ENCODE data around the gene TMEM132D.

The TMEM132D gene

DNA sequence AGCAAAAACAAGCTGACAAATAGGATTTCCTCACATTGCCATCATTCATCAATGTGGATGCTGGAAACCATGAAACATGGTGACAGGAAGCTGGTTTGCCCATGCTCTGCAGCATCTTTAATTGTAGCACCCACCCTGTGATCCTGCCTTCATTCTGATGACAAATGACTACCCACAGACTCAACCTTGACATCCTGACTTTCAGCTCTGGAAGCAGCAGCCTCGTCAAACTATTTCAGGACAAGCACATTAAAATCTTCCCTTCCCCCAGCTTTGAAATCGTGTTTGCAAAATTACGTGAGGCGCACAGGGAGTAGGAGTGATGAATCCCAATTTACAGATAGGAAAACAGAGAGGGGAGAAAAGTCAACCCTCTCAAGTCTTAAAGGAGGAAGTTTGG is 765.0 kb downstream of the TMEM132D start:
- no peak for DNase-seq (ENCODE audit: insufficient read length)
- no peak for FAIRE-seq
- no peak for TF ChIP-seq POLR2A (IDR thresholded peaks at IDR 0.05; ENCODE audit: low read depth, low read length)
- TF ChIP-seq TAF1 (IDR thresholded peaks at IDR 0.05; ENCODE audit: borderline replicate concordance, low read depth, low read length) = no peak
- no peak for TF ChIP-seq POLR2AphosphoS5 (IDR thresholded peaks at IDR 0.05; ENCODE audit: low read depth, low read length)

DNA sequence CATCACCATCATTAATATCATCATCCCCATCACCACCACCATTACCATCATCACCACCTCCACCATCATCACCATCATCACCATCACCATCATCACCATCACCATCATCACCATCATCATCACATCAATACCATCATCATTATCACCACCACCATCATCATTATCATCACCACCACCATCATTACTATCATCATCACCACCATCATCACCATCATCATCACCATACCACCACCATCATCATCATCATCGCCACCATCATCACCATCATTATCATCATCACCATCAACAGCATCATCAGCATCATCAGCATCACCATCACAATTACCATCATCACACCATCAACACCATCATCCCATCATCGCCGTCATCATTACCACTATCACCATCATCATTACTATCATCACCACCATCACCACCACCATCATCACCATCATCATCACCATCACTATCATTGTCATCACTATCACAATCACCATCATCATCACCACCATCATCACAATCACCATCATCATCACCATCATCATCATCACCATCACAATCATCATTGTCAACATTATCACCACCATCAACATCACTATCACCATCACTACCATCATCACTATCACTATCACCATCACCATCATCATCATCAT is 767.0 kb downstream of the TMEM132D start:
- DNase-seq (ENCODE audit: insufficient read length) (no peak), FAIRE-seq (no peak)
- TF ChIP-seq POLR2AphosphoS5 (IDR thresholded peaks at IDR 0.05; ENCODE audit: low read depth, low read length) = no peak

GRCh38 chr12:129127771-129128170 is 776.1 kb downstream of the TMEM132D start:
- no peak for FAIRE-seq
- no peak for TF ChIP-seq TAF1 (IDR thresholded peaks at IDR 0.05; ENCODE audit: borderline replicate concordance, low read depth, low read length)
- no peak for TF ChIP-seq POLR2AphosphoS5 (IDR thresholded peaks at IDR 0.05; ENCODE audit: low read depth, low read length)
- TF ChIP-seq POLR2A (IDR thresholded peaks at IDR 0.05; ENCODE audit: low read depth, low read length) = no peak
- no peak for DNase-seq (ENCODE audit: insufficient read length)

- no peak for FAIRE-seq
- DNase-seq (ENCODE audit: insufficient read length) = no peak
- TF ChIP-seq POLR2A (IDR thresholded peaks at IDR 0.05; ENCODE audit: low read depth, low read length) (no peak), TAF1 (IDR thresholded peaks at IDR 0.05; ENCODE audit: borderline replicate concordance, low read depth, low read length) (no peak), POLR2AphosphoS5 (IDR thresholded peaks at IDR 0.05; ENCODE audit: low read depth, low read length) (no peak)
These were observed 776.6 kb downstream of the TMEM132D start for GRCh38 chr12:129127211-129127610.

DNA sequence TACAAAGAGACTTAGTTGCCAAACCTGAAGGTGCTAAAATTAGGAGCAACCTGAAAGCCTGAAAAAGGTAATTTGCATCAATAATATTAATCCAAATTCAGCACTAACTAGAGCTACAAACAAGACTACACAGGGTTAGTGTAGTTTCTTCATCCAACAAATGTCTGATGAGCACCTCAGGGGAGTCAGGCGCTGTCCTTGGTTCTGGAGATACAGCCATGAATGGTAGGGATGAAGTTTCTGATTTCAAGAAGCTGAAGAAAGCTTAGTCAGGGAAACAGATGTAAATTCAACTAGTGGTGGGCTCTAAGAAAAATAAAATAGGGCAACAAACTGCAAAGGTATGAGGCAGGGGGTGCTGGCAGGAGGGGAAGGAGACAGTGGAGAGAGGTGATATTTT is 784.3 kb downstream of the TMEM132D start:
- FAIRE-seq (no peak), DNase-seq (ENCODE audit: insufficient read length) (no peak)
- TF ChIP-seq POLR2A (IDR thresholded peaks at IDR 0.05; ENCODE audit: low read depth, low read length) (no peak), POLR2AphosphoS5 (IDR thresholded peaks at IDR 0.05; ENCODE audit: low read depth, low read length) (no peak), TAF1 (IDR thresholded peaks at IDR 0.05; ENCODE audit: borderline replicate concordance, low read depth, low read length) (no peak)

DNA sequence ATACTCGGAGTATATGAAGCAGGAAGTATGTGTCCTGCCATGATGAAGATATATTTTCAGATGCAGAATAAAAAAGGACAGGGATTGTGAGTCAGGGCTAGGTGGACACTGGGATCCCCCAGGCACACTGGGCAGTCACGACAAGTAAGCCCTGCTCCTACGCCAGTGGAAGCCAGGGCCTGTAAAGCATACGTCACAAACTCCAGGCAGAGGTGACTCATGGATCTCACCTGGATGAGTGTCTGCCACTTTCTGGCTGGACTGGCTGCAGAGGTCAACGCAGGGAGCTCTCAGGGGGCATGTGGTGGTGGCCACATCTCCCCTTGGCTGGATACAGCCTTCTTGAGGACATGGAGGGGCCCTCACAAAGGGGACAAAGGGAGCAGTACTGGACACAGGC is 788.3 kb downstream of the TMEM132D start:
- DNase-seq (ENCODE audit: insufficient read length) = no peak
- no peak for TF ChIP-seq TAF1 (IDR thresholded peaks at IDR 0.05; ENCODE audit: borderline replicate concordance, low read depth, low read length)
- TF ChIP-seq POLR2AphosphoS5 (IDR thresholded peaks at IDR 0.05; ENCODE audit: low read depth, low read length) = no peak
- no peak for TF ChIP-seq POLR2A (IDR thresholded peaks at IDR 0.05; ENCODE audit: low read depth, low read length)
- FAIRE-seq = no peak

DNA sequence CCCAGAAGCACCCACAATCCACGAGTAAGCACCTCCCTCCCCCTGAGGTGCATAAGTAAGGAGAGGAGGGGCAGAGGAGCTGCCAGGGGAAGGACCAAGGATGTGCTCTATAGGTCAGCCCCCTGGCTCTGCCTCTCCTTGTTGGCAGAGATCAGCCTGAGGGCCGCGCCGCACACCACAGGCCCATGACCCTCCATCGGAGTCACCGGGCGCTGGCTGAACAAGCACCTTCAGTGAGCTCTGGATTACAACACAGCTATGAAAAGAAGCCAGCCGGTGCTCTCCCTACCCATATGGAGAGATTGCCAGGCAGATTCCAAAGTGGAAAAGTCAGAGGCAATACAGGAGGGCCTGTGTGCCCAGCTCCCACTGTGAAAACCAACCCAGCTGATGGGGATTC is 793.2 kb downstream of the TMEM132D start:
- no peak for FAIRE-seq
- no peak for DNase-seq (ENCODE audit: insufficient read length)
- TF ChIP-seq POLR2AphosphoS5 (IDR thresholded peaks at IDR 0.05; ENCODE audit: low read depth, low read length) (no peak), POLR2A (IDR thresholded peaks at IDR 0.05; ENCODE audit: low read depth, low read length) (no peak), TAF1 (IDR thresholded peaks at IDR 0.05; ENCODE audit: borderline replicate concordance, low read depth, low read length) (no peak)

DNA sequence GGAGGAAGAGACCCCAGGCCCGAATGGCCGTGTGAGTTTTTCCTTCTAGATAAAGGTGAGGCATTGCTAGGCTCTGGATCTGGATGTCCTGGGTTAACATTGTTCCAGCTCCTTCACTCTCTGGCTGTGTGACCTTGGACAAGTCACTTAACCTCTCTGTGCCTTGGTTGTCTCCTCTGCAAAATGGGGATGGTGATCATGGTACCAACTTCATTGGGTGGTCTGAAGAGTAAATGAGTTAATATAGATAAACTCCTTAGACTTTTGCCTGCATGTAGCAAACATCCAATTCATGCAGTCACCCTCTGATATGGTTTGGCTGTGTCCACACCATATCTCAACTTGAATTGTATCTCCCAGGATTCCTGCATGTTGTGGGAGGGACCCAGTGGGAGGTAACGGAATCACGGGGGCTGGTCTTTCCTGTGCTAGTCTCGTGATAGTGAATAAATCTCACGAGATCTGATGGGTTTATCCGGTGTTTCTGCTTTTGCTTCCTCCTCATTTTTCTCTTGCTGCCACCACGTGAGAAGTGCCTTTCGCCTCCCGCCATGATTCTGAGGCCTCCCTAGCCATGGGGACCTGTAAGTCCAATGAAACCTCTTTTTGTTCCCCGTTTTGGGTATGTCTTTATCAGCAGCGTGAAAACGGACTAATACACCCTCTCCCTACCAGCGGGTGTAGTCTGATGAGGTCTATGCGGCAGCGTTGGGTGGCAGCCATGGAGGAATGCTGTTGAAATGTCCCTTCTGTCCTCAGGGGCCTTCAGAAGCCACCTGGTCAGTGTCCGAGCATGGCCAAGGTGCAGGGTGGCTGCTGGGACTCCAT is 794.4 kb downstream of the TMEM132D start:
- DNase-seq (ENCODE audit: insufficient read length) (no peak), FAIRE-seq (no peak)
- TF ChIP-seq POLR2A (IDR thresholded peaks at IDR 0.05; ENCODE audit: low read depth, low read length) = no peak
- no peak for TF ChIP-seq POLR2AphosphoS5 (IDR thresholded peaks at IDR 0.05; ENCODE audit: low read depth, low read length)
- no peak for TF ChIP-seq TAF1 (IDR thresholded peaks at IDR 0.05; ENCODE audit: borderline replicate concordance, low read depth, low read length)

GRCh38 chr12:129106772-129107171 is 797.1 kb downstream of the TMEM132D start:
- TF ChIP-seq POLR2AphosphoS5 (IDR thresholded peaks at IDR 0.05; ENCODE audit: low read depth, low read length) = no peak
- TF ChIP-seq POLR2A (IDR thresholded peaks at IDR 0.05; ENCODE audit: low read depth, low read length) = no peak
- no peak for TF ChIP-seq TAF1 (IDR thresholded peaks at IDR 0.05; ENCODE audit: borderline replicate concordance, low read depth, low read length)
- FAIRE-seq (no peak), DNase-seq (ENCODE audit: insufficient read length) (no peak)

DNA sequence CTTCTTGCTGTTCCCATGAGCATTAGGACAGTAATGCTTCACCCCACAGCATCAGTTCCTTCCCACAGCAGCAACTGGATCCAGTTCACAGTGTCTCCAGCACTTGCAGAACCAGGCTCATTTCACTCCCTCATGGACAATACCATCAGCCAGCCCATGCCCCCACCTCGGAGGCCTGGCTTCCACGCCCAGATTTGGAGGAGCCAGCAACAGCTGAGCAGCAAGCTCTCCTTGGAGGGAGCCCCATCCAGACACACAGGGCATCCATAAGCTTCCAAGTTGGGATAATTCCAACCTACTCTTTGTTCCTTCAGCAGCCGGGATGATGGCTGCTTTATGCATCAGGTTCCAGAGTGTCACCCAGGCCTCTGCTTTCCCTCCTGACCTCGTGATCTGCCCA is 800.6 kb downstream of the TMEM132D start:
- FAIRE-seq (no peak), DNase-seq (ENCODE audit: insufficient read length) (no peak)
- TF ChIP-seq TAF1 (IDR thresholded peaks at IDR 0.05; ENCODE audit: borderline replicate concordance, low read depth, low read length) = no peak
- no peak for TF ChIP-seq POLR2A (IDR thresholded peaks at IDR 0.05; ENCODE audit: low read depth, low read length)

GRCh38 chr12:129102233-129102632 is 801.6 kb downstream of the TMEM132D start:
- TF ChIP-seq TAF1 (IDR thresholded peaks at IDR 0.05; ENCODE audit: borderline replicate concordance, low read depth, low read length) (no peak), POLR2A (IDR thresholded peaks at IDR 0.05; ENCODE audit: low read depth, low read length) (no peak), POLR2AphosphoS5 (IDR thresholded peaks at IDR 0.05; ENCODE audit: low read depth, low read length) (no peak)
- DNase-seq (ENCODE audit: insufficient read length) (no peak), FAIRE-seq (no peak)

DNA sequence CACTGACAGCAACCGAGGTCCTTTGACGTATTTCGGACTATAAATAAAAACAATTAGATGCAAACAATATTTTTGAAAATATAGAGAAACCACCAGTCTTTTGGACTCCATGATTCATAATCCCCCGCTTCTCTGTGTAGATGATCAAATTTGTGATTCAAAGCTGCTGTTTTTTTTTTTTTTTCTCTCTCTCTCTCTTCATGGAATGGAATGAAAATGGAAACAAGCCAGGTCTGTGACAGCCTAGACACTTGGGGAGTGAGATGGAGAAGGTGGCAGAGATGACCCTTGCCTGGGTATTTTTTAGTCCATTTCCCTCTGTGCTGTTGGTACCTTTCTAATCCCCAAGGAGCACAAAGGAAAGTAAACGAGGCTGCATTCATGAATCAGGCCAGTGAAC is 802.0 kb downstream of the TMEM132D start:
- FAIRE-seq = no peak
- DNase-seq (ENCODE audit: insufficient read length) = no peak
- TF ChIP-seq POLR2AphosphoS5 (IDR thresholded peaks at IDR 0.05; ENCODE audit: low read depth, low read length) (no peak), TAF1 (IDR thresholded peaks at IDR 0.05; ENCODE audit: borderline replicate concordance, low read depth, low read length) (no peak), POLR2A (IDR thresholded peaks at IDR 0.05; ENCODE audit: low read depth, low read length) (no peak)

Data from GM12892 (cell line).